Activated CD4-positive, alpha-beta T cell treated with anti-CD3 and anti-CD28 coated beads for 48 hours (primary cell): ENCODE measurements around the gene CALML4.
A peak's percentile ranks its signal among the peaks of the same experiment; 100 is the strongest.
"Not testable (repeated sequence)": the region's sequence is repeated elsewhere in the genome, so short reads cannot be mapped to it uniquely, and the experiment has no call there.

Experiments
- DNase-seq: peaks from one replicate; pipeline ENCODE4 v3.0.0-alpha.2; 2020

The CALML4 gene

GRCh38 chr15:68224546-68225250 is 19.6 kb upstream of the CALML4 start:
- DNase-seq, result no peak

- DNase-seq, result no peak
These were observed 19.0 kb upstream of the CALML4 start for GRCh38 chr15:68224108-68224507.

DNA sequence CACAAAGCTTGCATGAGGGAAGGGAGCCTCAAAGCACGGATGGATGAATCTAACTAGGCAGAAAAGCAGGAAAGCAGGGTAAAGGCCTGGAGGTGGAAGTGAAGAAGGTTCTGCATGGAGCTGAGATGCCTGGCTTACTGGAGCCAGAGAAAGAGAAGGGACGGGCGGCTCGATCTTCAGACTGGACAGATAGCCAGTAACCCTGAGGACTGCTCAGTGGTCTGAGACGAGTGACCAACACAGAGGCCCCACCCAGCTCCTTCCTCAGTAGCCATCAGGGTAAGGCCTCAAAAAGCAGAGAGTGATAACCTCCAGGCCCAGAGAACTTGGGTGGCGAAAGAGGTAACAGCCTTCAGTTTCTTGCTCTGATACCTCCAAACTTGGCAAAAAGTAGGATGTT is 18.0 kb upstream of the CALML4 start:
- DNase-seq, result no peak

DNA sequence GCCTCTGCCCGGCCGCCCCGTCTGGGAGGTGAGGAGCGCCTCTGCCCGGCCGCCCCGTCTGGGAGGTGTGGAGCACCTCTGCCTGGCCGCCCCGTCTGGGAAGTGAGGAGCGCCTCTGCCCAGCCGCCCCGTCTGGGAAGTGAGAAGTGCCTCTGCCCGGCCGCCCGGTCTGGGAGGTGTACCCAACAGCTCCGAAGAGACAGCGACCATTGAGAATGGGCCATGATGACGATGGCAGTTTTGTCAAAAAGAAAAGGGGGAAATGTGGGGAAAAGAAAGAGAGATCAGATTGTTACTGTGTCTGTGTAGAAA is 17.3 kb upstream of the CALML4 start:
- DNase-seq, result not testable (repeated sequence)

- not testable (repeated sequence) for DNase-seq
These were observed 16.6 kb upstream of the CALML4 start for GRCh38 chr15:68221530-68222431.

GRCh38 chr15:68220967-68221366 is 15.8 kb upstream of the CALML4 start:
- no peak for DNase-seq

- no peak for DNase-seq
These were observed 15.4 kb upstream of the CALML4 start for GRCh38 chr15:68220489-68220888.

DNA sequence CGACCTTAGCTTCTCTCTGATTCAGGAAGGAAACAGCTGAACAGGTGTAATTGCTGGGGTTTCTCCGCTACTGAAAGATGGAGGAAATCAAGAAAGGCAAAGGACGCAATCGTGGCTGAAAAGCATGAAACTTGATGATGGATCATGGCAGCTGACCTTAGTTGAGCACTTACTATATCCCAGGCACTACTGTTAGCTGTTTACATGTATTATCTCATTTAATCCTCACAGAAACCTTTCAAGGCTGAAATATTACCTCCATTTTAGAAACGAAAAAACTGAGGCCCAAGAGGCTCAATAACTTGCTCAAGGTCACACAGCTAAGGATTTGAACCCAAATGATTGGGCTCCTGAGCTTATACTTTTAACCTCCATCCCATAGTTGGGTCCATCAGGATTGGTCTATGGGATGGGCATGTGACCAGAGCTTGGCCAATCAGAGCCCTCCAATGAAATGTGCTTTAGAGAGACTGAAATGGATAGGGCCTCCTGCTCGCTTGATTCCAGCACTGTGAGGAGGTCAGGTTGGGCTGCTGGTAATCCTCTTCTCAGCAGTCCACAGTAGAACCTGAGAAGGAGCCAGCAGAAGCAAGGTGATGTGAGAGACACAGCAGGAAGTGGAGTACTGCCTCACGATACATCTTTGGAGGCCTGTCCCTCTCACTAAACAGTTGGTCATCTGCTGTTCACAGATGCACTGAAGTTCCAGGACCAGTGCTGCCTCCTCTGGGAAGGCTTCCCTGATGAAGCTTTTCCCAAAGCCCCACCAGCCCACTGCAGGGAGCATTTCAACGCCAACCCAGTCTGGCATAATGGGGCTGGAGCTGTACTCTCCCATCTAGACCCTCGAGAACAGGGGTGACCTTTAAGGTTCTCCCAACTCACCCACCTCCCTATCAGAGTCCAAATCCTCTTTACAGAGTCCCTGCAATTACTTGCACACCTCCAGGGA is 14.0 kb upstream of the CALML4 start:
- no peak for DNase-seq

DNA sequence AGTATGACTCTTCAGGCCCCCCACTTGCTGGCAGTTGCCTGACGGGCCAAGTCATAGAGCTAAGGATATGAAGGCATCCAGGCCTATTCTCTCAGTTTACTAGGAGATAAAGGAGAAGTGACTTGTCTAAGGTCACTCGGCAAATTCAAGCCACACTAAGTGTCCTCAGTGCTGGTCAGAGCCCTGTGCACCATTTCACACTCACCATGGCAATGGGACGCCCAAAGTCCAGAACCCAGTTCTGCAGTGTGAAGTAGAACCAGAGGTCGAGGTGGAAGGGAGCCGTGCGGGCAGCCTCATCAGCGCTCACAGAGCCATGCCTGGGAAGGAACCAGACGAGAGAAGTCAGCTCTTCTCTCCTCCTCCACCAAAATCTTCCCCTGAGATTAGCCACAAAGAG is 13.2 kb upstream of the CALML4 start:
- no peak for DNase-seq

DNA sequence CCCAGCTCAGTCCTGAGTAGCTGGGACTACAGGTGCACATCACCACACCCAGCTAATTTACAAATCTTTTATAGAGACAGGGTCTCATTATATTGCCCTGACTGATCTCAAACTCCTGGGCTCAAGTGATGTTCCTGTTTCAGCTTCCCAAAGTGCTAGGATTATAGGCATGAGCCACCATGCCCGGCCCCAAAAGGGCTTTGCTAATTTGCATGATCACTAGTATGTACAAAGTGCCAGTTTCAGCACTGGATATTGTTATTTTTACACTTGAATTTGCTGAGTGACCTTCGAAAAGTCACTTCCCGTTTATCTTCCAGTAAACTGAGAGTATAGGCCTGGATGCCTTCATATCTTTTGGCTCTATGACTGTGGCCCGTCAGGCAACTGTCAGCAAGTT is 12.2 kb upstream of the CALML4 start:
- DNase-seq, result no peak

DNA sequence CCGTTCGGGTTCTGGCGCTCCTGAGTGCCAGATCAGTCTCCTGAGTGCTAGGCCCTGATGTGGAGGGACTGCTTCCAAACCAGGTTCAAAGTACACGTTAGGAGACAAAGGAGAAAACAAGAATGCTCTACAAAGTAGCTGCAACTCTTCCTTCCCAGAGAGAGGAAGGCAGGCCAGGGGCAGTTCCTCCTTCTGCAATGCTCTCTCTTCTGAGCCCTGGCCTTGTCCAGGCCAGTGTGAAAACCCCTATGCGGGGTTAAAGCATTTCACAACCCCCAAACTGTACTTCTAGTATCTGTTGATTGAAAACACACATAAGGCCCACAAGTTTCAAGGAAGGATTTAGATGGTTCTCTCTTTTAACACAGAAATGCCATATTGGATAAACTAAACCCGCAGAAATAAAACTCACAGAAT is 9.7 kb upstream of the CALML4 start:
- DNase-seq, result no peak

- DNase-seq, result no peak
These were observed 9.1 kb upstream of the CALML4 start for GRCh38 chr15:68213991-68214837.

- DNase-seq, result not testable (repeated sequence)
These were observed 8.3 kb upstream of the CALML4 start for GRCh38 chr15:68213491-68213845.

GRCh38 chr15:68211656-68212320 is 6.7 kb upstream of the CALML4 start:
- DNase-seq, result no peak

DNA sequence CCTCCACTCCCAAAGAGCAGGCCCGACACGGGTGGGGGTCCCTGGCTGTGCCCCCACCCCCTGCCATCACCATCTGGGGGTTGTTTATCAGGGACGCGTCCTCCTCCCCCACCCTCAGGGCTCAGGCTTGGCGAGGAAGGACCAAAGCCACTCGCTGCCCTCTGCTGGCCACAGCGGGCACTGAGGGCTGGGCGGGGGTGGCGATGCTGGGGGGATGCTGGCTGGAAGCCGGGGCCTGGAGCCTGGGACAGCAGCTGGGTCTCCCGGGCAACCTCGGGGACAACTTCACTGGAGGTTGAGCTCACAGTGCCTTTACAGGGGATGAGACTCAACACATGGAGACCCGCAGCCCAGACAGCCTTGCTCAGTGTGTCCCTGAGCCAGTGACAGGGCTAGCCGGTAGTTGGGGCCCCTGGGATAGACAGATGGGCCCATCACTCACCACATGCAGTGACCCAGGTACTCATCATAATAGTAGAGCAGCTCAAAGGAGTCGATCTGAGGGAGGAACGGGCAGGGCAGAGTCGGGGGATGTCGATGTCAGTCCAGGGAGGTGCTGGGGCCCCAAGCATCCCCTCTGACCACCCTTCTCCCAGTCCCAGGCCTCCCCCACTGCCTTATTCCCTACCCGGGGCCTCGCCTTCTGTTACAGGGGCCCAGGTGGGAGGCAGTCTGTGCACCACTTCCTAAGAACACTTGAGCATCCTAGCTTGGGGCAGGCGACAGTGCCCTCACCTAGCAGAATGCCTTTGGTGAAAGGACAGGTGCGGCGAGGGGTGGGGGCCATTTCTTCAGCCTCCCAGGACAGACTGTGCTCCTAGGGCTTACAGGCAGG is 5.9 kb upstream of the CALML4 start:
- peak; percentile 70 for DNase-seq

GRCh38 chr15:68210409-68210756 is 5.3 kb upstream of the CALML4 start:
- no peak for DNase-seq

DNA sequence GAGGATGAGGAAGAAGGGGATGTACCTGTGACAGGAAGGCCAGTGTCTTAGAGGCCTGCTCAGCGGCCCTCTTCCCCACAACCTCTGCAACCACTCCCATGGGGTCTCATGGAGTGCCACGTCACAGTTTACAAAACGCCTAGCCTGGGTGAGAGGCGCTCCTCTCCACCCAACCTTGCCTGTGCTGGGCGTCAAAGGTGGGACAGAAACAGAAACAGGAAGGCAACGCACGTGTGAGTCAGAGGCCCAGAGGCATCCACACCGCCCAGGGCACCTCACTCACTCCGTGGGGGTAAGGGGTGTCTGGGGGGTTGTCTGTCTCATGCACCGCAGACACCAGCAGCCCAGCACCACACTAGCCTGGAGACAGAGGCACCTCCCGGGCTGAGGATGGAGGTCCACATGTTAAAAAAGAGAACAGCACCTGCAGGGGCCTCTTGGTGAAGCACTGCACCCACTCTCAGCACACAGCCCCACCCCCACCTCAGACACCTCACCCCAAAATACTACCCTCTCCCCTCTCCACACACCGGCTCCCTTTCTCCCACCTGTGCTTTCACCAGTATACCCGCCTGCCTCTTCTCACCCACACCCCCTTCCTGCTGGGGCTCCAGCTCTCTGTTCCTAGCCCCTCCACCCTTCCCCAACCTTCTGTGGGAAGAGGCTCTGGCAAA is 4.7 kb upstream of the CALML4 start:
- peak; percentile 64 for DNase-seq

GRCh38 chr15:68209272-68209671 is 4.1 kb upstream of the CALML4 start:
- no peak for DNase-seq

GRCh38 chr15:68208636-68209240 is 3.6 kb upstream of the CALML4 start:
- DNase-seq, result no peak

GRCh38 chr15:68208136-68208535 is 3.0 kb upstream of the CALML4 start:
- no peak for DNase-seq
